Pons (tissue), 1 donor: ENCODE results near the gene TMEM123.

Source experiments
- DNase-seq: peaks from one replicate; pipeline ENCODE4 v3.0.0-alpha.2; 2016; ENCODE audit warnings: low spot score

The TMEM123 gene

GRCh38 chr11:102359372-102359771 is 93.2 kb downstream of the TMEM123 start:
- no peak for DNase-seq

- DNase-seq, result no peak
These were observed 95.4 kb downstream of the TMEM123 start for GRCh38 chr11:102357116-102357515.

- peak; percentile 49 for DNase-seq
These were observed 104.8 kb downstream of the TMEM123 start for GRCh38 chr11:102347462-102348370.

GRCh38 chr11:102346748-102347461 is 105.7 kb downstream of the TMEM123 start, which contains the start of gene BIRC2:
TSS of gene BIRC2 (plus strand) at chr11:102347214. CDS start at chr11:102349855, 2,641 bp downstream.
- peak; percentile 88 for DNase-seq

- DNase-seq, result peak; percentile 77
These were observed 106.2 kb downstream of the TMEM123 start for GRCh38 chr11:102346456-102346747.
